ENCODE measurements around the gene SNAPC2. TPM values are rescaled to one million over a fixed set of nuclear protein-coding genes. Genes with fewer than 3 reads are reported as not detected.

Gene SNAPC2
- total RNA-seq, 1 donor from 2014 or later: 17.8 TPM

DNA sequence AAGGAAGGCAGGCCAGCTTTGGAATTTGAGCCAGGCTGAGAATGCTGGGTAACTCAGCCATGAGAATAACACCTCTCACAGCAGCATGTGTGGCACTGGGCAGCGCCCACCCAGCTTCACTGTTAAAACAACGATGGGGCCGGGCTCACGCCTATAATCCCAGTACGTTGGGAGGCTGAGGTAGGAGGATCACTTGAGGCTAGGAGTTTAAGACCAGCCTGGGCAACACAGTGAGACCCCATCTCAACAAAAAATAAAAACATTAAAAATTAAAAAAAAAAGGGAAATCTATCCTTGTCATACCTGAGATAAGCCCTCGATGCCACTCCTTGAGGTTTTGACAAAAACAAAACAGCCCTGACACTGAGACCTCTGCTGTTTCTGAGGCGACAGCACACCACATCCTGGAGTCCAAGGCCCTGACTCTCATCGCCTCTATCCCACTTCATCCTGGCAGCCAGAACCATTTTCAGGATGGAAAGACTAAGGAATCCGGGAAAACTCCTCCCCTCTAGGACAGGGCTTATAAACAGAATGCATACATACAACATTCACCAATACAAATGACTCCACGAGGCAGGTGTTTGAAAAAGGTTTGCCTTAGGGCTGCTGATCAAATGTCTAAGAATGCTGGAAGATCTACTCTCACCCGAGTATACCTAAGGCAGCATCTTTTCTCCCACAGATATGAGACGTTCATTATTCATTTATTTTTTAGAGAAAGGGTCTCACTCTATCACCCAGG is 46.0 kb downstream of the SNAPC2 start:
- DNase-seq (ENCODE audit: low spot score): no peak

DNA sequence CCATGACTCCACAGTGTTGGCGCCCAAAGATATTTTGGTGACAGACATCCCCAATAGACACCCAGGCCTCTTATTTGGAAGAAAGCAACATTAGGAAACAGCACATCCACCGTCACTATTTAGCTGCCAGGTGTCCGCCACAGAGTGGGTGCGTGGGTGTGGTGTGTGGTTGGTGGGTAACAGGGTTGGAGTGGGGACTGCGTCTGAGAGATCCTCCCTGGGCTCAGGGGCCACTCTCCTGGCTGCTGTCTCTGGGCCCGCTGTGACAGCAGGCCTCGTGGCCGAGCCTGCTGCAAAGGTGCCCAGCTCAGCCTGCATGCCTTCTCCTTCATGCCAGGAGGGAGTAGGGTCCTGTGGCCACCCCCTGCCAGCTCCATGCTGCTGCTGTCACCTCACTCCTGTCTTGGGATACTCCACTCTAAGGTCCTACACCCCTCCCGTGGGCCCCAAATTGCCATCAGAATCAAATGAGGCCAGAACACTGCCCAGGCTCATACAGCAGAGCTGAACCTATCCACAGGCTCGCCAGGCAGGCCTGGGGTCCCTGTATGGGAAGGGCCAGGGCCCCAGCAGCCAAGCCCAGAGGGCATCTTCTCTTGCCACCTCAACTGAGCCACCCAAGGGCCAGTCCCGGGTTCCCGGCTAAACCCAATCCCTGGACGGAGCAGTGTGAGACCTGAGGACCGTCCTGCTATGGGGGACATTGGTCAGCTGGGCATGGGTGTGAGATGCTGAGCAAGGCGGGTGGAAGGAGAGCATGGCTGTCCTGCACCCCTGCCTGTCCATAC is 48.1 kb downstream of the SNAPC2 start:
- DNase-seq (ENCODE audit: low spot score): no peak

DNA sequence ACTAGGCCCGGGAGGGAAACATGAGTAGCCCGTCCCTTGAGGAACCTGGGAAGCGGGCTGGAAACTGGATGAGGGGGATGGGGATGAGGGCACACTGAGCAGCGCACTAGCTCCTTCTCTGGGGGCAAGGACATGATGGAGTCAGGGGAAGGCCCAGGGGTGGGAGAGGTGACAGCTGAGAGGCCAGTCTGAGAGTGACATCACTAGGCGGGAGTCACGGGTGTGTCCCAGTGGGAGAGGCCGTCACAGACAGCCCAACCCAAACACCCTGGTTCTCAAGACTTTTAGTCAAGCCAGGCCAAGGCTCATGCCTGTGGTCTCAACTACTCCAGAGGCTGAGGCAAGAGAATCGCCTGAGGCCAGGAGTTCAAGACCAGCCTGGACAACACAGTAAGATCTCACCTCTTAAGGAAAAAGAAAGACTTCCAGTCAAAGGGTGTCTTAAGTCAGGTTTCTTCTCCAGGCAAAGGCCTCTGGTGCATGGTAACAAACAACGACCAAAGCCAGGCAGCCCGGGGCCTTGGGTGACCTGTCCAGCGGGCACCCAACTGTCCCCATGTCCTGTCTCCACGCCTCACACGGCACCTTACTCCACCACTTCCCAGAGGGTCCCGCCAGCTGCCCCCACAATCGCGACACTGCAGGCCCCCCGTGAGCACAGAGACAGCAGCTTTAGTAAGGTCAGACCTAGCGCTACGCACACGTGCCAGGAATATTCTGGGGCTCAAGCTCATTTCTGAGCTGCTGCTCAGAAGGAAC is 48.8 kb downstream of the SNAPC2 start:
- DNase-seq (ENCODE audit: low spot score): no peak

DNA sequence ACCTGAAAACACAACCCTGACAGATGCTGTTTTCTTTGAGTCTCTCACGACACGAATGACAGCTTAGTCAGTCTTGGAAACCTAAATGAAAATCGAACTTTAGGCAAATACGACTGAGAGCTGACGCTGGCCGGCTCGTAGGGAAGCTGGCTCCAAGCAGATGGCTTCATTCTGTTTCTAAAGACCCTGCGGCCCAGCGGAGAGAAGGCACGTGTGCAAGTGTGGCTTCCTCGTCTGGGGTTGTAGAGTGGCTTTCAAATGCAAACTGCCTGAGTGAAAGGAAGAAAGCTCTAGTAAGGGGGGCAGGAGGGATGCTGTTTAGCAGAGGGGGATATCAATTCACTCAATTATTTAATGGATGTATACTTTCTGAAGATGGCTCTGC is 49.4 kb downstream of the SNAPC2 start:
- DNase-seq (ENCODE audit: low spot score): no peak

DNA sequence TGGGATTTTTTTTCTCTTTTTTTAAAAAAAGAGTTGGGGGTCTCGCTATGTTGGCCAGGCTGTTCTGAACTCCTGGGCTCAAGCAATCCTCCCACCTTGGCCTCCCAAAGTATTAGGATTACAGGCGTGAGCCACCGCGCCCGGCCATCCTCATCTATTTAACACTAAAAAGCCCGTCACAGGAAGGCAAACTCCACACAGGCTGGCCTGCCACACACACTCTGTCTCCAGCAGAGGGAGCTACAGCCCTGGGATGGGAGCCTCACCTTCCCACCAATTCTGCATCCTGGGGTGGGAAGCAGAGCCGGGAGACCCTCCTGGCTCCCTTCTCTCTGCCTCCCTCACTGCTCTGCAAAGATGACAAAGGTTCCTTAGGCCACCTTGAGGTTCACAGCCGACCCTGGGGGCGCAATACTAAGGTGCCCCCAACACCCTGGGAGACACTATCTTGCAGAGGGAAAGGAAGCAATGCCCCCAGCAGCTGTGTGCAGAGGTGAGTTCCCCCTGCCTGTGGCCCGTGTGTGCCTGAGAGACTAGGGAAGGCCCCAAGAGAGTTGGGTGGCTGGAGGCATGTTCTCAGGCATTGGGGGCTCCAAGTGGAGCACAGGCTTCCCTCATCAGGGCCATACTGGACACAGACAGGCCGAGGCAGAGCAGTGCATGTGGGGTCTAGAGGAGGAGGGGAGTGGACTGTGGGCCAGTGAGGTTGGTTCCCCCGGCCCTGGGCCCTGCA is 50.7 kb downstream of the SNAPC2 start:
- no peak for DNase-seq (ENCODE audit: low spot score)

DNA sequence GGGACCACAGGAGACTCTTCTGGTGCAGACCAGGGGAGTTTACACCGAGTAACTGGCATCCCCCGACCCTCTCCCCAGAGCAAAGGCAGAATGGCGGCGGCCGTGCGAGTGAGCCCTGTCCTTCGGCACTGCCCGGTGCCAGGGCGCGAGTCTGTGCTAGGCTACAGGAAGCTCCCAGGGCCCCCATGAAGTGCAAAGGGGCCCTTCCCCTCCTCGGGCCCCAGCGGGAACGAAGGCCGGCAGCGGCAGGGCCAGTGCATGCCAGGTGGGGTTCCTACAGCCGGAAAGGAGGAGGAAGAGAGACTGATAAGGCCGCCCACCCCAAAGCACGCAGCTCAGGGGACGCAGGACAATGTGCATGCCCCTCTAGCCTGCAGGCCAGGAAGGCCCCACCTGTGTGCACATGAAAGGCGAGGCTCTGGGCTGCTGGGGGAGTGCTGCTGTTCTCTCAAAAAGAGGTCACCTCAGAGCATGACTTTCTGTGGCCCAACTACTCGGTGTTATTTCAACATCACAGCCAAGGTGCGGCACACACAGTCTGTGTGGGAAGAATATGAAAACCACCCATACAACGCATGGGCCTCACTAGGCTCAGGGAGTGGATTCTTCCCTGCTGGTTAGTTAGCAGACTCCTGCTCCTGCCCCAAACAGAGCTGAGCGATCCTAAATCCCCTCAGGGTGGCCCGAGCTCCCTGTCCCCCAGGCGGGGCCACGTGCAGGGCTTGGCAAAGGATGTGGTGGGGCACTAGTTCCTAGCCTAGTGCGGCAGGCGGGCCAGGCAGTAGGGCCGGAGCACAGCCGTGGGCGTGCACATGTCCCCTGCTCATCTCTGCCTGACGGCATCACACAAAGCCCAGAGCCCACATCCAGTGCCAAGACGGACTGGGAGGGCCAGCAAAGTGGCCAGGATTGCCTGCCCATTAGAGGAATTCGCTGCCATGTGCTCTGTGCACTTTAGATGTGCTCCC is 51.7 kb downstream of the SNAPC2 start:
- no peak for DNase-seq (ENCODE audit: low spot score)

Other genes with a start within 250 kb of the SNAPC2 start
- 9.1 TPM for gene MCEMP1, start 243.2 kb upstream of the SNAPC2 start, total RNA-seq
- gene TRAPPC5, start 239.5 kb upstream of the SNAPC2 start, total RNA-seq: 107 TPM
- 0.67 TPM for gene FCER2, start 218.2 kb upstream of the SNAPC2 start, total RNA-seq
- 10.1 TPM for gene CLEC4G, start 188.2 kb upstream of the SNAPC2 start, total RNA-seq
- gene CD209, start 172.8 kb upstream of the SNAPC2 start, total RNA-seq: 63.5 TPM
- gene CLEC4M, start 157.1 kb upstream of the SNAPC2 start, total RNA-seq: not detected
- 15.4 TPM for gene EVI5L, start 90.1 kb upstream of the SNAPC2 start, total RNA-seq
- not detected for gene PRR36, start 45.9 kb upstream of the SNAPC2 start, total RNA-seq
- 1.8 TPM for gene LRRC8E, start 31.8 kb upstream of the SNAPC2 start, total RNA-seq
- gene MAP2K7, start 16.5 kb upstream of the SNAPC2 start, total RNA-seq: 26.7 TPM
- not detected for gene TGFBR3L, start 5.5 kb upstream of the SNAPC2 start, total RNA-seq
- gene CTXN1, start 5.8 kb downstream of the SNAPC2 start, total RNA-seq: 0.96 TPM
- 48.9 TPM for gene TIMM44, start 23.3 kb downstream of the SNAPC2 start, total RNA-seq
- 60.2 TPM for gene ELAVL1, start 85.3 kb downstream of the SNAPC2 start, total RNA-seq
- gene CCL25, start 132.4 kb downstream of the SNAPC2 start, total RNA-seq: not detected
- gene FBN3, start 229.3 kb downstream of the SNAPC2 start, total RNA-seq: not detected